Memory B cell (primary cell): Measurements from ENCODE around the gene HOXD8.
A peak's percentile ranks its signal among the peaks of the same experiment; 100 is the strongest.

ENCODE experiments used
- ATAC-seq: fragments of 150-1000 bp; cut with Tn5 transposase; 2 replicates; pipeline ENCODE4 v1.10.0; 2021; ENCODE audit warnings: low read depth, mild to moderate bottlenecking, moderate library complexity
- DNase-seq, 2 donors: peaks; one replicate each; pipeline ENCODE4 v3.0.0; 2022; ENCODE audit warnings: low spot score in 2 of 2
- H3K27ac Mint-ChIP-seq: one replicate; pipeline ENCODE4 v1.8.0; 2022; ENCODE audit warnings: mild to moderate bottlenecking, moderate library complexity, mixed read lengths
- H3K27me3 Mint-ChIP-seq: one replicate; pipeline ENCODE4 v1.8.0; 2022; ENCODE audit warnings: mixed read lengths
- H3K36me3 Mint-ChIP-seq: one replicate; pipeline ENCODE4 v1.8.0; 2022; ENCODE audit warnings: mild to moderate bottlenecking, mixed read lengths
- H3K4me1 Mint-ChIP-seq: one replicate; pipeline ENCODE4 v1.8.0; 2022; ENCODE audit warnings: mixed read lengths
- H3K4me3 Mint-ChIP-seq: one replicate; pipeline ENCODE4 v1.8.0; 2022; ENCODE audit warnings: mild to moderate bottlenecking, moderate library complexity, mixed read lengths
- H3K9me3 Mint-ChIP-seq: one replicate; pipeline ENCODE4 v1.8.0; 2022; ENCODE audit warnings: mixed read lengths

Gene HOXD8

DNA sequence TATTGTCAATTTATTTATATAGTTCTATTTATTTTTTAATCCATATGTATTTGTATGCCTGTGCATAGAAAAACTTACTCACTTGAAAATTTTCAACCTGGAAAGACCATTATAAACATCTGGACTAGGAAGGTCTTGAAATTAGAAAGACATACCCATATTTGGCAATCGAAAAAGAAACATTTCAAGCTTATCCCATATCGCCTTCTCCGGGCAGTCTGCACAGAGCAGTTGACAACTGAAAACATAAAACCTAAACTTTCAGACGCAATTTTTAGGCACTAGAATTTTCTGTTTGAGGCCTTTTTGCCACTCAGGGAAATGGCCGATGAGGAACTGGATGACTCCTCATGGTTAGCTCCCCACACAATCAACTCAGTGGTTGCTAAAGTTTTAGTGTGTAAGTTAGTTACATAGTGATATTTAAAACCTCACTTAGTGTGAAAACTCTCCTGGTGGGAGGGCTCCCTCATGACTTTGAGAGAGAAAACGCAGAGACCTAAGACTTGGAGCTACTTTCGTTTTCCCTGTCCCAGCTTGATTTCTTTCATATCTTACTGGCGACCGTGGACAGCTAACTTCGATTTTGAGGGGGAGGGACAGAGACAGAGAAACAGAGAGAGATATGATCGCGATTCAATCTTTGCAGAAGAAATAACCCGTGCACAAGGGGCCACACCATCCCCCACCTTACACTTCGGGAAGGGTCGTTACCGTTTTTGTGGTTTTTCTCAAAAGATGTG lies 33.1 kb upstream of the HOXD8 start:
- Mint-ChIP-seq H3K27ac (peak overlapping the region; percentile 53), H3K4me3 (peak overlapping the region; percentile 72), H3K9me3 (peaks cover 3% of the 10 kb centered on the region), H3K4me1 (peaks cover 11% of the 10 kb centered on the region), H3K27me3 (peaks cover 38% of the 10 kb centered on the region), H3K36me3 (no peaks in the 10 kb centered on the region)
- no peak for DNase-seq
- no peak for ATAC-seq

DNA sequence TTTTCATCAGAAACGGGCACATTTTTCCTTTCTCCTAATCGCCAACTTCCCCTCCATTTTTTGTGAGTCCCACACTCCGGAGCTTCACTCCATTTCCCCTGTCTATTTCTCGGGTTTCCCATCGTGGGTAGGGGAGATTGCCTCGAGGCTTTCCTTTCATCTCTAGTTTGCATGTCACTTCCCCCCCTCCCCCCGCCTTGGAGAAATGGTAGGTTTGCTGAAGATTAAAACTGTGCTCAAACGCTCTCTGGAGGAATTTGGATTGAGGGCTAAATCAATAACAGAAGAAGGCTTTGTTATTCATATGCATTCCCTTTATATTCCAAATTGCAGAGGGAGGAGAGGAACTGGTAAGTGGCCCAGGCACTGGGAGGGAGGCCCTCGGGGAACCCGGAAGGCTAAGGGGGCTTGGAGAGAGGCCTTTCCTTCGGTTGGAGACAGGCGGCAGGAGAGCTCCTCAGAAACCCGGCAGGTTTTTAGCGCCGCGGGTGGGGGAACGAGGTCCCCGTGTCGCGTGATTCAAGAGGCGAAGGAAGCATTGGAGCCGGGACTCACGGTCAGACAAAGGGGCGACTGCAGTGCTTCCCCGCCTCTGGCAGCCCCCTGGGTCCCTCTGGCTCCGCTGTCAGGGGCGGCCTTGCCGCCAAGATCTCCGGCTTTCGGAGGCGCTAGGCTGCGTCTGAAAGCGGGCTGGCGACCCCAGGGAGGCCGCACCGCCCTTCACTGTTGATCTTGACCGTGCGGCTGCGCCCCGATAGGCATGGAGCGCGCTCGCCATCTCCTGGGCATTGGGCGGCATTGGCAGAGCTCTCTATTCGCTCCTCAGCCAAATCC lies 32.3 kb upstream of the HOXD8 start:
- Mint-ChIP-seq H3K4me3 (peak overlapping the region; percentile 72), H3K4me1 (peaks cover 11% of the 10 kb centered on the region), H3K27me3 (peaks cover 37% of the 10 kb centered on the region), H3K36me3 (no peaks in the 10 kb centered on the region), H3K27ac (peak overlapping the region; percentile 53), H3K9me3 (peaks cover 3% of the 10 kb centered on the region)
- DNase-seq = peak; percentile 34 to 55
- peak; percentile 72 for ATAC-seq

DNA sequence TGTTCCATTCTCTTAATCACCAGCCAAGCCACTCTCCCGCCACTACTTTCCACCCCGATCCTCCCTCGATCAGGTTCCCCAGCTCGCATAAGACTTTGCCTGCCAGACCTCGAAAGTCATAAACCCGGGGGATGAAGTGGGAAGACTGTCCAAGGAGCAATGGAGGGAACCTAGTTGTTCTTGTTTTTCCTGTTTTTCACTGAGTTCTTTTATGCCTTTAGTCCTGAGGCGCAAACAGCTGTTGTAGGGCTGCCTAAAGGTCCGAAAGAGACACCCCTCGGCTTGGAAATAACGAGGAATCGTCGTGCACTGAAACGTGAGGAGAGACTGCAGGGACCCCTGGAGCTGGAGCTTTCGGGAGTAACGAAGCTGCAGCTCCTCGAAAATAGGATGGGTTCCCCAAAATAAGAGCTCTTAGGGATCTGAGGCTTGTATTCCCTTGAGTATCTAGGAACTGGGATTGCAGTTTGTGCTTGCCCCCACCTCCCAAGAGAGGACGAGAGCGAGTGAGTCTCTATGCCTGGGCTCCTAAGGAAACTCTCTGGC lies 31.6 kb upstream of the HOXD8 start:
- H3K27me3 Mint-ChIP-seq = peaks cover 37% of the 10 kb centered on the region
- H3K27ac Mint-ChIP-seq = no peak overlapping the region
- peaks cover 3% of the 10 kb centered on the region for H3K9me3 Mint-ChIP-seq
- peak overlapping the region; percentile 72 for H3K4me3 Mint-ChIP-seq
- H3K4me1 Mint-ChIP-seq = peaks cover 11% of the 10 kb centered on the region
- no peaks in the 10 kb centered on the region for H3K36me3 Mint-ChIP-seq
- DNase-seq (no peak), ATAC-seq (no peak)

DNA sequence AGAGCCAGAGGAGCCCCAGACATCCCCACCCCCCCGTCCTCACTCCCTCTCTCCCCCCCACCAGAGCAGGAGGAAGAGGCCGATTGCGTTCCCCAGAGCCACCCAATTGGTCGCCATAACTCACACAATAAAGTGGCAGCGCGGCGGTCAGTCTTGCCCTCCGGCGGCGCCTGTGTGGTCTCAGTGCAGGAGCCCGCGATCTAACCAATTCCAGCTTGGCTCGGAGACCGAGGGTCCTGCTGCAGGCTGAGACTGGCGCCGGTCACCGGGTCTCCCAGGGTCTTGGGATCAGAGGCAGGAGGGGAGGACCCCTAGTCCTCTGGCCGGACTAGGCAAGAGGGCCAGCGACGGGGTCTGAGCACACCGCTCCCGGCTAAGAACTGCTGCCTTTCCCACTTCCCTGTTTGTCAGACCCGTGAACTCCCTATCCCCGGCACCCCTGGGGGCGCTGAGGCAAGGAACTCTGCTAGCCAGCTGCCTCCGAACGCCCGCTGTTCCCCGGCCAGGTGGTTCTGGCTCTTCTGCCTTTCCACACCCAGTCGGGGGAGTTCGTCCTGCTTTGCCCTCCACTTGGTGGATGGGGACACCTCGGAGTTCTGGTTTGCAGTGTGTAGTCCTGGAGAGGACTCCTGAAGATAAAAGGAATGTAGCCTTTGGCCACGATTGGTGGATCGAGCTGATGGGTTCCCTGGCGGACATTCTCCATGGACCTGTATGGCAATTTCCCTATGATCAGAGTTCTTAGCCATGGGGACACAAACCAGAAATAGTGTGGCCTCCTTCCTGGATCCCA lies 30.9 kb upstream of the HOXD8 start:
- peaks cover 35% of the 10 kb centered on the region for H3K27me3 Mint-ChIP-seq
- ATAC-seq (no peak), DNase-seq (no peak)
- H3K9me3 Mint-ChIP-seq = peaks cover 3% of the 10 kb centered on the region
- H3K36me3 Mint-ChIP-seq = no peaks in the 10 kb centered on the region
- no peak overlapping the region for H3K27ac Mint-ChIP-seq
- H3K4me1 Mint-ChIP-seq = peaks cover 11% of the 10 kb centered on the region
- H3K4me3 Mint-ChIP-seq = no peak overlapping the region

DNA sequence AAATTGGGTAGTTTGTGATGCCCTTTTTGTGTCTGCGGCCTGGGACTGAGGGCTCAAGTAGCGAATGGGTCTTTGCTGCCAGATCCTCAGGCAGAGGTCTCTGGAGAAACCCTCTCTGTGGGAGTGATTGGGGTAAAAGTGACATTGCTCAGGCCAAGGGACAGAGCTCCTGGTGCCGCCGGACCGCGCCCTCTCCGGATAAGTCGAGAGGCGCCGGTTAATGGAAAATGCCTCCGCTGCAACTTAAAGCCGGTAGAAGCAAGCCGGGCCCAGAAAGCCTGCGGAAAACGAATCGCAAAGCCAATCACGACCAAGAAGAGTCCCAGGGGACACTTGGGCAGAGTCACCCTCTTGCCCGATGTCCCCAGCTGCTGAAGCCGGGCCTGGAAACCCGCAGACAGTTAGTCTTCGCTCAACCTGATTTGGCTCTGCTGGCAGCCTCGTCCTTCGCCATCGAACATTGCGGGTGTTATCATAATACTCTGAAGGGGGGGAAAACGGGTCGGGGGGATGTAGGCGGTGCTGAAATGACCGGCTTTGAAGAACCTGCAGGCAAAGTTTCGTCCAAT lies 30.3 kb upstream of the HOXD8 start:
- no peak overlapping the region for H3K27ac Mint-ChIP-seq
- no peak for ATAC-seq
- no peak overlapping the region for H3K4me3 Mint-ChIP-seq

DNA sequence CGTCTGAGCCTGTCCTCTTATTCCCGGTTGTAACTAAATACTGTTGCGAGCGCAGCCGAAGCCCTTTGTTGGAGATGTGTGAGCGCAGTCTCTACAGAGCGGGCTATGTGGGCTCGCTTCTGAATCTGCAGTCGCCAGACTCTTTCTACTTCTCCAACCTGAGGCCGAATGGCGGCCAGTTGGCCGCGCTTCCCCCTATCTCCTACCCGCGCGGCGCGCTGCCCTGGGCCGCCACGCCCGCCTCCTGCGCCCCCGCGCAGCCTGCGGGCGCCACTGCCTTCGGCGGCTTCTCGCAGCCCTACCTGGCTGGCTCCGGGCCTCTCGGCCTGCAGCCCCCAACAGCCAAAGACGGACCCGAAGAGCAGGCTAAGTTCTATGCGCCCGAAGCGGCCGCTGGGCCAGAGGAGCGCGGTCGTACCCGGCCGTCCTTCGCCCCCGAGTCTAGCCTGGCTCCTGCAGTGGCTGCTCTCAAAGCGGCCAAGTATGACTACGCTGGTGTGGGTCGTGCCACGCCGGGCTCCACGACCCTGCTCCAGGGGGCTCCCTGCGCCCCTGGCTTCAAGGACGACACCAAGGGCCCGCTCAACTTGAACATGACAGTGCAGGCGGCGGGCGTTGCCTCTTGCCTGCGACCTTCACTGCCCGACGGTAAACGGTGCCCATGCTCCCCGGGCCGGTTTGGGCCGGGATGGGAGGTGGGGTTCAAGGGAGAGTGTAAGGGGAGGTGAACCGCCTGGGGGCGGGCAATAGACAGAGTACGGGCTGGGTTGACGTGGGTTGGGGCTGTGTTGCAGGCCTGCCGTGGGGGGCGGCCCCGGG lies 29.6 kb upstream of the HOXD8 start, which contains the start of gene HOXD12:
Gene HOXD12, plus strand, starts transcription at position 68 of the 819 bp plus-strand sequence. Its CDS starts 7 bp downstream, at position 75.
- H3K27ac Mint-ChIP-seq = no peak within 1 kb of the TSS
- no peaks in the 10 kb centered on the region for H3K36me3 Mint-ChIP-seq
- peaks cover 12% of the 10 kb centered on the region for H3K4me1 Mint-ChIP-seq
- H3K4me3 Mint-ChIP-seq = no peak within 1 kb of the TSS
- H3K9me3 Mint-ChIP-seq = no peaks in the 10 kb centered on the region
- peaks cover 27% of the 10 kb centered on the region for H3K27me3 Mint-ChIP-seq
- no peak for DNase-seq
- ATAC-seq = no peak

More for the DNA sequence above, 30.3 kb upstream of the HOXD8 start:
- no peaks in the 10 kb centered on the region for H3K9me3 Mint-ChIP-seq
- no peaks in the 10 kb centered on the region for H3K36me3 Mint-ChIP-seq
- no peak for DNase-seq
- peaks cover 28% of the 10 kb centered on the region for H3K27me3 Mint-ChIP-seq
- peaks cover 11% of the 10 kb centered on the region for H3K4me1 Mint-ChIP-seq

DNA sequence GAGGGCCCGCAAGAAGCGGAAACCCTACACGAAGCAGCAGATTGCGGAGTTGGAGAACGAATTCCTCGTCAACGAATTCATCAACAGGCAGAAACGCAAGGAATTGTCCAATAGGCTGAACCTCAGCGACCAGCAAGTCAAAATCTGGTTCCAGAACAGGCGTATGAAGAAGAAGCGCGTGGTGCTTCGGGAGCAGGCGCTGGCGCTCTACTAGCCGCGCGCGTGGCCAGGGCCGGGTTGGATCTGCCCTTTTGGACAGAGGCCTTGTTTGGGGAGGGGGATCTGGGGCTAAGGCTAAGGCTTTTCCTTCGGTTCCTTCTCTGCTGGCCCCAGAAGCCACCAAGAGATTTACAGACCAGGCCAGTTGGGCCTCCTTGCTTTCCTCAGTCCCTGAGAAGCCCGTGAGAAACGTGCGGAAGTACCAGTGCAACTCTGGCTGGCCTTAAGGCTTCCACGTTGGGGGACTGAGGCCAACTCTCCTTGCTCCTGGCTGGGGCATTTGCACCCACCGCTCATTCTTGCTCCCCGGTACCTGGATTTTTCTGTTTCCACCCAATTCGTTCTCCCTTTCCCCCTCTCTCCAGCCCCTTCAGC lies 28.9 kb upstream of the HOXD8 start:
- no peaks in the 10 kb centered on the region for H3K36me3 Mint-ChIP-seq
- no peak overlapping the region for H3K27ac Mint-ChIP-seq
- no peaks in the 10 kb centered on the region for H3K9me3 Mint-ChIP-seq
- ATAC-seq = no peak
- peaks cover 15% of the 10 kb centered on the region for H3K4me1 Mint-ChIP-seq
- no peak for DNase-seq
- peaks cover 30% of the 10 kb centered on the region for H3K27me3 Mint-ChIP-seq
- H3K4me3 Mint-ChIP-seq = no peak overlapping the region

DNA sequence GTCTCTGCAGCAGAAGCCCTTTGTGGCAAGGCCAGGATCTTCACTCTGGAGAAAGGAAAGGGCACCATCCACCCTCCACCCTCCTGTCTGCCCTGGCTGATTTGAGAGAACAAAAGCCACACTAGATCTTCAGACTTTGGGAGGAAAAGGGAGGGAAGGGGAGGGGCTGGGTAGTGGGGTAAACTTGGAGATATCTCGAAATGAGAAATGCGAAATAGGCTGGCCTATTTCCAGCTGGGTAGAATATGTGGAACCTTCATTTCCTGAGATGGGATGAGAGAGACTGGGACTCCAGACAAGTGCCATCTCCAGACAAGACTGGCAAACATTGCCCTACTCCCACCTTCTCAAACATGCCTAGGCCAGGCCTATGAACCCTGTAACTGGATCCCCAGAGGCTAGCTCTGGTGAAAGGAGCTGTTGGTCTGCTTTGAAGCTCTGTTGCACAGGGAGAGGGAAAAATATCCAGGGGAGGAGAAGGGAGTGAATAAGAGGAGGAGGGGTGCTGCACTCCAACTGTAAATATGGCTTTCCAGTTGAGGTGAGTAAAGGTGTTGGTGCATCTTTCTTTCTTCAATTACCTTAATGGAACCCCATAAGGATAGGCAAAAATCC lies 28.2 kb upstream of the HOXD8 start:
- no peak overlapping the region for H3K4me3 Mint-ChIP-seq
- peaks cover 19% of the 10 kb centered on the region for H3K4me1 Mint-ChIP-seq
- no peak overlapping the region for H3K27ac Mint-ChIP-seq
- H3K36me3 Mint-ChIP-seq = peaks cover 3% of the 10 kb centered on the region
- H3K27me3 Mint-ChIP-seq = peaks cover 35% of the 10 kb centered on the region
- DNase-seq = no peak
- peaks cover 3% of the 10 kb centered on the region for H3K9me3 Mint-ChIP-seq
- no peak for ATAC-seq

DNA sequence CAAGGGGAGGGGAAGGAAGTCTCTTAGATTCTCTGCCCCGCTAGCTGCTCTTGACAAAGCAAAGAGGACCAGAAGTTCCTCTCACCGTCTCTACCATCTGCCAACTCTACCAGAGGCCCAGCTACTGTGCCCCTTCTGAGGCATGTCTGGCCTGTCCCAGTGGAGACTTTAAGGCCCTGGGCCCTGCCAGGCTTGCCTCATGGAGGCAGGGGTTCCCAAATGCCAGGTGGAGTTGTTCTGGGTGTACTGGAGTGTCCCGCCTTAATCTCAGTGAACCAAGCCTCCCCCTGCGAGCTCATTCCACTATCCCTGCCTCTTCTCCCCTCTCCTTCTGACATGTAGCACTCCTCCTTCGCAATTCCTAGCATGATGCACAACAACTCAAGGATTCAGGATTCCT lies 27.7 kb upstream of the HOXD8 start:
- peaks cover 32% of the 10 kb centered on the region for H3K27me3 Mint-ChIP-seq
- H3K27ac Mint-ChIP-seq = no peak overlapping the region
- peaks cover 4% of the 10 kb centered on the region for H3K36me3 Mint-ChIP-seq
- no peak overlapping the region for H3K4me3 Mint-ChIP-seq
- no peak for DNase-seq
- peaks cover 16% of the 10 kb centered on the region for H3K4me1 Mint-ChIP-seq
- no peak for ATAC-seq
- H3K9me3 Mint-ChIP-seq = peaks cover 4% of the 10 kb centered on the region

DNA sequence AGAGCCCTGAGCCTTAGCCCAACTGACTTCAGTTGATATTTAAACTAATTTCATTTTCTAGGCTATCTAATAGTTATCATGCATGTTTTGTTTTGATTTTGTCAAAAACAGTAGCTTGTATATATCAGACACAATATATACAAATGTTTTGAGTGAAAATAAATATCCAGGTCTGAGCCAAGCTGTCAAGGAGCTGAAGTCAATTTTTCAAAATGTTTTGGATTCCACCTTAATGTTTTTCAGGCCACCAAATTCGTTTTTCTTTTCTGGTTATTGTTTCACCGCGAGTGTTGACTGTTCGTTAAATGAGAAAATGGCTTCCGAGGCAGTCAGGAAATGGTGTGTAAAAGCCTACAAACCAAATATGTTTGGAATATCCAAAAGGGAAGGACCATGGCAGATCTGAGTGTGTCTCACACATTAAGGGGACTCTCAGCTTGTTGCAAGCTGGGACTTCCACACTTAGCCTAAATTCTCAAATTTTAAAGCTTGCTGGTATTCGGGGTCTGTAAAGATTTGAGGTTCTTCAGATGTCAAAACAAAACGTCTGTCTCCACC lies 27.1 kb upstream of the HOXD8 start:
- Mint-ChIP-seq H3K4me1 (peaks cover 13% of the 10 kb centered on the region), H3K9me3 (peaks cover 4% of the 10 kb centered on the region), H3K27me3 (peaks cover 28% of the 10 kb centered on the region), H3K36me3 (peaks cover 4% of the 10 kb centered on the region), H3K27ac (no peak overlapping the region), H3K4me3 (no peak overlapping the region)
- DNase-seq (no peak), ATAC-seq (no peak)

DNA sequence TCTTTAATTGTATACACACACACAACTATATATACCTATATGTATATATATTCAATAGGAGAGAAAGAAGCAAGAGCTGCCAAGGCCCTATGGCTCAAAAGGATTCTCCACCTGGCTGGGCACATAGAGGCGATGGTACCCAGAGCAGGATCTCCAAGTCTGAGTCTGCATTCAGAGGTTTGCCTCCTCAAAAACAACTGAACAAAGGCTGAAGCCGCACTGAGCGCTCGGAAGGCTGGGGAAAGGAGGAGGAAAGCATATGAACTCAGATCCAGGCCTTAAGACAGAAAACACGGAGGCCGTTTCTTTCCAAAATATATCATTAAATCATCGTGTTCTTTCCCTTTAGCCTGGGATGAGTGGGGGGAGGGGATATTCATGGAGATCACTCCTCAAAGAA lies 26.3 kb upstream of the HOXD8 start:
- Mint-ChIP-seq H3K4me3 (no peak overlapping the region), H3K9me3 (peaks cover 4% of the 10 kb centered on the region), H3K27me3 (peaks cover 23% of the 10 kb centered on the region), H3K4me1 (peaks cover 8% of the 10 kb centered on the region), H3K36me3 (peaks cover 4% of the 10 kb centered on the region), H3K27ac (no peak overlapping the region)
- ATAC-seq = no peak
- DNase-seq = no peak

DNA sequence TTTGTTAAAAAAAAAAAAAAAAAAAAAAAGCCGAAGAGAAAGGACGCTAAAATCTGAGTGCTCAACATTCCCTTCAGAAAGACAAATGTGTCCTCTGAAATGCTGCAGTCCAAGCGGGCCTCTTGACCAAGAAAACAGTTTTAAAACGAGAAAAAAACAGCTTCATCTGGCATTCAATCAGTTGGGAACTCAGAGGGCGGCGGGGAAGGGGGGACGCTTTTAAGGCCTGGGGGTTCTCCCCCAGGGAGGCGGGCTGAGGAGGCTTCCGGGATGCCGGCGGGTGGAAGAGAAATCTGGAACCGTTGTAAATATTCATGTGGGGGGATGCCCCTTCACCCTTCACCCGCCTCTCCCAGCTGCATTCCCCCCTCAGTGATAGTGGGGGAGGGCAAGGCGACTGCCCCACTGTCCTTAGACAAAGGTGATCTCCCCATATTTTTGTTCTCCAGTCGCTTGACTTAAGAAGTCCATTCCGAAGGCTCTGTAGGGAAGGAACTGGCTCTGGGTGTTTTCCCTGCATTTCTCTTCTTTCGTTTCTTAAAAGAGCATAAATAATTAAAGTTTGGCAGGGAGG lies 25.7 kb upstream of the HOXD8 start:
- H3K27ac Mint-ChIP-seq = no peak overlapping the region
- H3K9me3 Mint-ChIP-seq = peaks cover 4% of the 10 kb centered on the region
- DNase-seq = no peak
- peaks cover 4% of the 10 kb centered on the region for H3K36me3 Mint-ChIP-seq
- peaks cover 8% of the 10 kb centered on the region for H3K4me1 Mint-ChIP-seq
- ATAC-seq = no peak
- H3K27me3 Mint-ChIP-seq = peaks cover 25% of the 10 kb centered on the region
- H3K4me3 Mint-ChIP-seq = no peak overlapping the region
